Nephron (organoid): ENCODE data around the gene PRUNE2.
"Not testable (repeated sequence)": the region's sequence is repeated elsewhere in the genome, so short reads cannot be mapped to it uniquely, and the experiment has no call there.

ENCODE experiments used
- H3K27ac Mint-ChIP-seq, 3 experiments: 2 replicates each; pipeline ENCODE4 v1.8.0; 2020; ENCODE audit warnings: mixed read lengths in 3 of 3, mild to moderate bottlenecking in 2 of 3, moderate library complexity in 1 of 3
- H3K27me3 Mint-ChIP-seq: 2 replicates; pipeline ENCODE4 v1.8.0; 2021; ENCODE audit warnings: low read depth, mild to moderate bottlenecking, moderate library complexity, mixed read lengths
- H3K36me3 Mint-ChIP-seq: 2 replicates; pipeline ENCODE4 v1.8.0; 2020; ENCODE audit warnings: low read depth, mixed read lengths
- H3K4me1 Mint-ChIP-seq: 2 replicates; pipeline ENCODE4 v1.8.0; 2020; ENCODE audit warnings: mixed read lengths
- H3K4me3 Mint-ChIP-seq, 3 experiments: 2 replicates each; pipeline ENCODE4 v1.8.0; 2020; ENCODE audit warnings: mild to moderate bottlenecking in 3 of 3, mixed read lengths in 3 of 3, moderate library complexity in 2 of 3
- H3K9me3 Mint-ChIP-seq: 2 replicates; pipeline ENCODE4 v1.8.0; 2020; ENCODE audit warnings: mixed read lengths
- TF ChIP-seq, protein P1 (sequence below), 3 experiments: fragments of 200-600 bp; sonication (generic); IDR thresholded peaks; one replicate each; pipeline ENCODE4 v1.5.0; 2021; ENCODE audit warnings: antibody characterized with exemption in 3 of 3; ENCODE audit not compliant: unreplicated experiment in 3 of 3

PRUNE2 gene, protein sequence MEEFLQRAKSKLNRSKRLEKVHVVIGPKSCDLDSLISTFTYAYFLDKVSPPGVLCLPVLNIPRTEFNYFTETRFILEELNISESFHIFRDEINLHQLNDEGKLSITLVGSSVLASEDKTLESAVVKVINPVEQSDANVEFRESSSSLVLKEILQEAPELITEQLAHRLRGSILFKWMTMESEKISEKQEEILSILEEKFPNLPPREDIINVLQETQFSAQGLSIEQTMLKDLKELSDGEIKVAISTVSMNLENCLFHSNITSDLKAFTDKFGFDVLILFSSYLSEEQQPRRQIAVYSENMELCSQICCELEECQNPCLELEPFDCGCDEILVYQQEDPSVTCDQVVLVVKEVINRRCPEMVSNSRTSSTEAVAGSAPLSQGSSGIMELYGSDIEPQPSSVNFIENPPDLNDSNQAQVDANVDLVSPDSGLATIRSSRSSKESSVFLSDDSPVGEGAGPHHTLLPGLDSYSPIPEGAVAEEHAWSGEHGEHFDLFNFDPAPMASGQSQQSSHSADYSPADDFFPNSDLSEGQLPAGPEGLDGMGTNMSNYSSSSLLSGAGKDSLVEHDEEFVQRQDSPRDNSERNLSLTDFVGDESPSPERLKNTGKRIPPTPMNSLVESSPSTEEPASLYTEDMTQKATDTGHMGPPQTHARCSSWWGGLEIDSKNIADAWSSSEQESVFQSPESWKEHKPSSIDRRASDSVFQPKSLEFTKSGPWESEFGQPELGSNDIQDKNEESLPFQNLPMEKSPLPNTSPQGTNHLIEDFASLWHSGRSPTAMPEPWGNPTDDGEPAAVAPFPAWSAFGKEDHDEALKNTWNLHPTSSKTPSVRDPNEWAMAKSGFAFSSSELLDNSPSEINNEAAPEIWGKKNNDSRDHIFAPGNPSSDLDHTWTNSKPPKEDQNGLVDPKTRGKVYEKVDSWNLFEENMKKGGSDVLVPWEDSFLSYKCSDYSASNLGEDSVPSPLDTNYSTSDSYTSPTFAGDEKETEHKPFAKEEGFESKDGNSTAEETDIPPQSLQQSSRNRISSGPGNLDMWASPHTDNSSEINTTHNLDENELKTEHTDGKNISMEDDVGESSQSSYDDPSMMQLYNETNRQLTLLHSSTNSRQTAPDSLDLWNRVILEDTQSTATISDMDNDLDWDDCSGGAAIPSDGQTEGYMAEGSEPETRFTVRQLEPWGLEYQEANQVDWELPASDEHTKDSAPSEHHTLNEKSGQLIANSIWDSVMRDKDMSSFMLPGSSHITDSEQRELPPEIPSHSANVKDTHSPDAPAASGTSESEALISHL (N-terminal part only)

DNA sequence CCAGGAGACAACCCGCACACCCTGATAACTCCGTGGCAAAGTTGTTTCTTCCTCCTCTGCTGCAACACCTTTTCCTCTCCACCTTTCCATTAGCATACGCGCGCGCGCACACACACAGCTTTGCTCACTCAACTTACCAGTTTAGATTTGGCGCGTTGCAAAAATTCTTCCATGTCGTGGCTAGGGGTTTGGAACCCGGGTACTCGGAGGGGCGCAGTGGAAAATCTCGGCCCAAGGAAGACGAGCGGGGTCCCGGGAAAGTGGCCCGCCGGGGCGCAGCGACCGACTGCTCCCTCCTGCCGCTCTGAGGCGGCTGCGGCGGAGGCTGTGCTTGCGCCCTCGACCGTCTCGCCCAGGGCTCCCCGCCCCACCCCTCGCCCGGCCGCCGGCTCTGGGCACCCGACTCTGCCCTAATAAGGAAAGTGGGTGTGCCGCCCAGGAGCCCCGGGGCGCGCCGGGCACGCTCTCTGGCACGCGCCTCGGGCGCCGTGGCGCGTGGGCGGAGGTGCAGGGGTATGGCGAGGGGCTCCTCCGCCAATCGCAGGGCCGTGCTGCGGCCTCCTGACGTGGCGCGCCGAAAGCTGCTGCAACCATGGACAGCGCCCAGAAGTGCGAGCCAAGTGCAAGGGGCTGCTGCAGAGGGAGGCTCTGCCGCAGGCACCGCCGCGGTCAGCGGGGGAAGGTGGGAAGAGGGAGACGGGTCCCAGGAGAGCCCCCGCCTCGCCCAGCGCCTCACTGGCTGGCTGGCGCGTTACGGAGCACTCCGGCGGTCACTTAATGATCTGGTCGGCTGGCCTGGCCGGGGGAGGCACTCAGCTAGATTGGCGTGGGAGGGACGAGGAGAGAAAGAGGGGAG lies at the start of gene PRUNE2:
TSS of gene PRUNE2 (minus strand) at position 324 of the 856 bp plus-strand sequence. CDS start at position 173, 151 bp downstream.
- H3K4me1 Mint-ChIP-seq = peaks cover 34% of the 10 kb centered on the region
- peak within 1 kb of the TSS; percentile 78 to 85 (median 85) for H3K4me3 Mint-ChIP-seq
- H3K27ac Mint-ChIP-seq = peak within 1 kb of the TSS in 2 of 3 experiments; percentile 21 to 63
- H3K27me3 Mint-ChIP-seq = peaks cover 92% of the 10 kb centered on the region
- no peaks in the 10 kb centered on the region for H3K36me3 Mint-ChIP-seq
- H3K9me3 Mint-ChIP-seq = no peaks in the 10 kb centered on the region
- TF ChIP-seq, protein P1, sequence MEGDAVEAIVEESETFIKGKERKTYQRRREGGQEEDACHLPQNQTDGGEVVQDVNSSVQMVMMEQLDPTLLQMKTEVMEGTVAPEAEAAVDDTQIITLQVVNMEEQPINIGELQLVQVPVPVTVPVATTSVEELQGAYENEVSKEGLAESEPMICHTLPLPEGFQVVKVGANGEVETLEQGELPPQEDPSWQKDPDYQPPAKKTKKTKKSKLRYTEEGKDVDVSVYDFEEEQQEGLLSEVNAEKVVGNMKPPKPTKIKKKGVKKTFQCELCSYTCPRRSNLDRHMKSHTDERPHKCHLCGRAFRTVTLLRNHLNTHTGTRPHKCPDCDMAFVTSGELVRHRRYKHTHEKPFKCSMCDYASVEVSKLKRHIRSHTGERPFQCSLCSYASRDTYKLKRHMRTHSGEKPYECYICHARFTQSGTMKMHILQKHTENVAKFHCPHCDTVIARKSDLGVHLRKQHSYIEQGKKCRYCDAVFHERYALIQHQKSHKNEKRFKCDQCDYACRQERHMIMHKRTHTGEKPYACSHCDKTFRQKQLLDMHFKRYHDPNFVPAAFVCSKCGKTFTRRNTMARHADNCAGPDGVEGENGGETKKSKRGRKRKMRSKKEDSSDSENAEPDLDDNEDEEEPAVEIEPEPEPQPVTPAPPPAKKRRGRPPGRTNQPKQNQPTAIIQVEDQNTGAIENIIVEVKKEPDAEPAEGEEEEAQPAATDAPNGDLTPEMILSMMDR (IDR thresholded peaks at IDR 0.05; ENCODE audit: unreplicated experiment in 3 of 3) = no peak

DNA sequence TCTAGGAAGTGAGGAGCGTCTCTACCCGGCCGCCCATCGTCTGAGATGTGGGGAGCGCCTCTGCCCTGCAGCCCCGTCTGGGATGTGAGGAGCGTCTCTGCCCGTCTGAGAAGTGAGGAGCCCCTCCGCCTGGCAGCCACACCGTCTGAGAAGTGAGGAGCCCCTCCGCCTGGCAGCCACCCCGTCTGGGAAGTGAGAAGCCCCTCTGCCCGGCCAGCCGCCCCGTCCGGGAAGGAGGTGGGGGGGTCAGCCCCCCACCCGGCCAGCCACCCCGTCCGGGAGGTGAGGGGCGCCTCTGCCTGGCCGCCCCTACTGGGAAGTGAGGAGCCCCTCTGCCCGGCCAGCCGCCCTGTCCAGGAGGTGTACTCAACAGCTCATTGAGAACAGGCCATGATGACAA lies 49.5 kb upstream of the PRUNE2 start:
- H3K4me1 Mint-ChIP-seq, H3K9me3 Mint-ChIP-seq, H3K4me3 Mint-ChIP-seq, H3K36me3 Mint-ChIP-seq, H3K27me3 Mint-ChIP-seq, H3K27ac Mint-ChIP-seq: not testable (repeated sequence)

DNA sequence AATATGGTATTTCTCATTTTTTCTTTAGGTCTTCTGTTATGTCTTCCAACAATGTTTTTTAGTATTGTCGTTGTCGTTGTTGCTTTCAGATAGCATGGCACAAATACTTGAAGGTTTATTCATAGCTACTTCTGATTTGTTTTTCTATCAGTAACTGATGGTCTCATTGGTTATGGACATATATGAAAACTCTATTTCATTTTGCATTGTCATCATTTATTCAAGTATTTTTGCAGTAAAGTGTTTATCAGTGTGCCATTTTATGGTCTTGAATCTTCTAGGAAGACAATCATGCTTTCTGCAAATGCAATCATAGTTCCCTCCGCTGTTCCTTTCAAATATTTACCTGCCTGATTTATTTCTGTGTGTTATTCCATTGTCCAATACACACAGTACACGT lies 44.0 kb upstream of the PRUNE2 start:
- Mint-ChIP-seq H3K27ac (no peak overlapping the region), H3K4me1 (no peaks in the 10 kb centered on the region), H3K9me3 (peaks cover 10% of the 10 kb centered on the region), H3K4me3 (no peak overlapping the region), H3K36me3 (peaks cover 5% of the 10 kb centered on the region), H3K27me3 (no peaks in the 10 kb centered on the region)
- TF ChIP-seq, protein P1 (IDR thresholded peaks at IDR 0.05; ENCODE audit: unreplicated experiment in 3 of 3) = no peak

DNA sequence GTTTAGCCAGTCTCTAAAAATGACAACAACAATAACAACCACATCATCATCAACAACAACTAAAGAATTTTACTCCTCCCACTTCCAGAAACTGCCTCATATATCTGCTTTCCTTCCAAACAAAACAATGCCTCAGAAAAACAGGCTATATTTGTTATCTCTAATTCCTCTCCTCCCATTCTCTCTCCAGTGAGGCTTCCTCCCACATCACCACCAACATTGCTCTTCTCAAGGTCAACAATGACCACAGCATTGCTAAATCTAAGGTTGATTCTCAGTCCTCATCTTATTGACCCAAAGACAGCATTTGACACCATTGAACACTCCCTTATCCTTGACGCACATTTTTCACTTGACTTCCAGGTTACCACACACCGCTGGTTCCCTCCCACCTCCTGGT lies 38.1 kb upstream of the PRUNE2 start:
- no peaks in the 10 kb centered on the region for H3K27me3 Mint-ChIP-seq
- H3K9me3 Mint-ChIP-seq = no peaks in the 10 kb centered on the region
- H3K27ac Mint-ChIP-seq = no peak overlapping the region
- H3K36me3 Mint-ChIP-seq = no peaks in the 10 kb centered on the region
- no peak overlapping the region for H3K4me3 Mint-ChIP-seq
- TF ChIP-seq, protein P1 (IDR thresholded peaks at IDR 0.05; ENCODE audit: unreplicated experiment in 3 of 3) = no peak
- no peaks in the 10 kb centered on the region for H3K4me1 Mint-ChIP-seq

DNA sequence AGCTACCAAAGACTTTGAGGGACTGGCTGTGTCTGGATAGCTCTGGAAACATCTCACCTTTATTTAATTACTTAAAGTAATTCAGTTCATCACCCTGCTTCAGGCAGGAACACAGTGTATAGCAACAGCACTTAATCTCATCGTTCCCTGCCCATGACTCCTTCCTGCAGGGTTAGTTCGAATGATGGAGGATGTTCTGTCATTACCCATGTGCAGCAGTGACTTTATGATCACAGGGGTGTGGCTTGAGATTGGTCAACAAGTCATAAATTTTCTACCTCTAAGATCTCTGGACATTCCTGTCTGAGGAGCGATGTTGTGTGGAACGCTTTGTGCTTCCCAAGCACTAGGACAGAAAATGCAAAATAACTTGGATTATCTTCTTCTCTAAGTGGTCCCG lies 37.1 kb upstream of the PRUNE2 start:
- Mint-ChIP-seq H3K4me3 (no peak overlapping the region), H3K9me3 (no peaks in the 10 kb centered on the region), H3K4me1 (no peaks in the 10 kb centered on the region), H3K36me3 (no peaks in the 10 kb centered on the region), H3K27ac (no peak overlapping the region), H3K27me3 (no peaks in the 10 kb centered on the region)
- TF ChIP-seq, protein P1 (IDR thresholded peaks at IDR 0.05; ENCODE audit: unreplicated experiment in 3 of 3) = no peak
